Stimulated activated CD4-positive, alpha-beta T cell treated with anti-CD3 and anti-CD28 coated beads, Interleukin-4, amount 100 ng/mL, for 1 hour (primary cell): Measurements from ENCODE around the gene APOBEC3C.
A peak's percentile ranks its signal among the peaks of the same experiment; 100 is the strongest.
"Not testable (repeated sequence)": the region's sequence is repeated elsewhere in the genome, so short reads cannot be mapped to it uniquely, and the experiment has no call there.

Experiments used
- DNase-seq: peaks from one replicate; pipeline ENCODE4 v3.0.0-alpha.2; 2020

Gene APOBEC3C

DNA sequence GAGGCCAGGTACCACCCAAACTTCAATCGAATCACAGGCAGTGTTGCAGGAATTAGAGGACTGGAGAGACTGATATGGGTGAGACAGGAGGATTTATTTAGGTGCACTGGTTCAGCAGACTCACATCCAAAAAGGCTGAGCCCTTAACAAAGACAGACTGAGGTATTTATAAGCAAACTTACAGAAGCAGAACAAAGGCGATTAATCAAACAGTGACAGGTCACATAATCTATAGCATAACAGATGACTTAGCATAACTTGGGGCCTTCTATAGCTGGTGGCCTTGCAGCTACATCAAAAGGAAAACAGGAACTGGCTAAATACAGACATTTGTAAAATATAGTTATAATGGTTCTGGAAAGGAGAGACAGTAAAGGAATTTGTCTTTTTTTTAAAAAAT lies 29.8 kb upstream of the APOBEC3C start:
- no peak for DNase-seq

DNA sequence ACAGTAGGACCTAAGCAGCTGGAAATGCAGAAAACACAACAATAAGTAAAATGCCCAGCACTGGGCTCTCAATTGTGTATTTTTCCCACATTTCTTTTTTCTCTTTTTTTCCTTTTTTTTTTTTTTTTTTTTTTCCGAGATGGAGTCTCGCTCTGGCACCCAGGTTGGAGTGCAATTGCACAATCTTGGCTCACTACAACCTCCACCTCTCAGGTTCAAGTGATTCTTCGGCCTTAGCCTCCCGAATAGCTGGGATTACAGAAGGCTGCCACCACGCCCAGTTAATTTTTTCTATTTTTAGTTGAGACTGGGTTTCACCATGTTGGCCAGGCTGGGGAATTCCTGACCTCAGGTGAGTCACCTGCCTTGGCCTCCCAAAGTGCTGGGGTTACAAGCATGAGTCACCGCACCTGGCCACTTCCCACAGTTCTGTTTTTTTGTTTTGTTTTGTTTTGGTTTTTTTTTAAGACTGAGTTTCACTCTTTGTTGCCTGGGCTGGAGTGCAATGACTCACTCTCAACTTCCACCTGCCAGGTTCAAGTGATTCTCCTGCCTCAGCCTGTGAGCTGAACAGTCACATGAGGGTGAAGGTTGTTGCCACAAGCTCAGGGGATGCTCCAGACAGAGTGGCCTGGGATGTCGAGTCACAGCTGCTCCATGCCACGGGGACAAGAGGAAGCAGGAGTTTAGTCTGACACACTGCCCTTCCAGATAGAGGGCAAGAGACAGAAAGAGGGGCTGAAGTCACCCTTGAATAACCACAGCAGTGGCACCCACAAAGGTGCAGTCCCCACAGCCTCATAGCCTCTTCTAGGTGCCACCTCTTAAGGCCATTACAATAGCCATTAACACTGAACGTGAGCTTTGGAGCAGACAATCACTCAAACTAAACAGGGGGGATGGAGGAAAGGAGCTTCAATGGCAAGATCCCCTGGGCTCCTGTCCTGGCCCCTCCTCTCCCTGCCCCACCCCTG lies 29.0 kb upstream of the APOBEC3C start:
- peak; percentile 81 for DNase-seq

DNA sequence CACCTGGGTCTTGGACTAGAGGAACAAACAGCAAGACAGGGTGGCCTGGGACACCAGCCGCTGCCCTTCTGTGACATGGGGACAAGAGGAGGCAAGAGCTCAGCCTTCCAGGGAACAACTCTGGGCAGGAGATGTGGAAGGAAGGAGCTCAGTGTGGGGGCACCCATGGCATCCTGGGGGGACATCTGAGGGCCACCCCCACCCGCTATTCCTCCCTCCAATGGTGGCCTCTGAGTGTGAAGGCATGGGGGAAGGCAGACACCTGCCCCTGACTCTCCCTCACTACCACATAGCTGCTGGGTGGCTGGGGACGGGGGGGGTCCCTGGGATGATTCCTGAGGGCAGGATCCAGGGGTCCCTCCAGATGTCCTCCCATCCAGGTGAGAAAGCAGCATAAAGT lies 27.4 kb upstream of the APOBEC3C start:
- DNase-seq: no peak

DNA sequence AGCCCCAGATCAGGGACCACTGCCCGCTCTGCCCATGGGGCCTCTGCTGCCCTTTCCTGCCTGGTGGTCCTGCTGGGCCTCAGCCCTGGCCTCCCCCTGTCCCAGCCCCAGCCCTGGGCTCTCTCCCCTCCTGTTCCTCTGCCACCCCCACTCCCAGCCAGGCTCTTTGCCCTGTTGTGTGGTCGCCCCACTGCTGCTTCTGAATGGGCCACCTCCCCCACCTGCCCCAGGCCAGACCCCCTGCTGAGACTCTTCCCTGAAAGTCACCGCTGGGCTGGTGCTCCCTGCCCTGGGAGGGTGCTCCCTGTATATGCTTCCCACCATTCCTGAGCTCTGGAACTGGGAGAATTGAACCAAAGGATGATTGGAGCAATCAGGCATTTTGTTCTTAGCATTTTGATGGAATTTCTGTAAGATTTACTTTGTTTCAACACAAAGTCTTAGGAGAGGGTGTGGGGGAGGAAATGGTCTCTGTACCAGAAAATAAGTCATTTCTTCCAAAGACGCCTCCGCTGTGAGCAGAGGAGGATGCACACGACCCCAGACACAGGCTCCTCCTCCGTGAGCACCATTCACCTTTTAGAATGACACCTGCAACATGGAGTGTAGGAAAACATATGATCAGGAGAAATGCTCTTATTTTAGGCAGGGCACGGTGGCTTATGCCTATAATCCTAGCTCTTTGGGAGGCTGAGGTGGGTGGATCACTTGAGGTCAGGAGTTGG lies 26.7 kb upstream of the APOBEC3C start:
- DNase-seq: peak; percentile 31

DNA sequence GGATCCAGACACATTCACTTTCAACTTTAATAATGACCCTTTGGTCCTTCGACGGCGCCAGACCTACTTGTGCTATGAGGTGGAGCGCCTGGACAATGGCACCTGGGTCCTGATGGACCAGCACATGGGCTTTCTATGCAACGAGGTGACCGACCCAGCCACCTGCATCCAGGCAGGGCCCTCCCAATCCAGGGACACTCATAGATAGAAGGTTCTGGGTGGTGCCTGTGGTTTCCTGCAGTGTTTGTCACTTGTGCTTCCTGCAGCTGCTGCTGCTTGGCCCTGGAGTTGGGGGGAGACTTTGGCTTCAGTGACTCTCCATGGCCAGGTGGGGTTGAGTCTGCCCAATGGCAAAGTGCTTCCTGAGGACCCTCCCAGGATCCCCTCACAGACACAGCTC lies 24.6 kb upstream of the APOBEC3C start:
- DNase-seq: no peak

DNA sequence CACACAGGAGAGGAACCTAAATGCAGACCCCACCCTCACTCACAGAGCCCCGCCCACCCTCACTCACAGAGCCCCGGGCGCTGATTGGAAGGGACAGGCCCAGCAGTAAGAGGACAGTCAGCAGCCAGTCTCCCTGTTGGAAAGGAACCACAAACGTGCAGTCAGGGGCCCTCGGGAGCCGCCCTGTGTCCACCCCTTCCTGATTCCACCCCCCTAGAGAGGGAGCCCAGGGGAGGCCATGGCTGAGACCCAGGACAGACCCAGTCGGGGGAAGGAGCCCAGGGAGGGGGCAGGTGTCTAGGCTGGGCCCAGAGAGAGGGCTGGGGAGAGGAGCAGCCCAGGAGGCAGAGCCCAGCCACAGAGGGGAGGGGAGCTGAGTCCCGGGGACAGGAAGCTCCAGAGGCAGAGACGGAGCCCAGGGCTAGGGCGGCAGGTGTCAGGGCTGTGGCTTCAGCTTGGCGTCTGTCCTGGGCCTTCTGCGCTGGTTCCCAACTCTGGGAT lies 21.1 kb upstream of the APOBEC3C start:
- not testable (repeated sequence) for DNase-seq

DNA sequence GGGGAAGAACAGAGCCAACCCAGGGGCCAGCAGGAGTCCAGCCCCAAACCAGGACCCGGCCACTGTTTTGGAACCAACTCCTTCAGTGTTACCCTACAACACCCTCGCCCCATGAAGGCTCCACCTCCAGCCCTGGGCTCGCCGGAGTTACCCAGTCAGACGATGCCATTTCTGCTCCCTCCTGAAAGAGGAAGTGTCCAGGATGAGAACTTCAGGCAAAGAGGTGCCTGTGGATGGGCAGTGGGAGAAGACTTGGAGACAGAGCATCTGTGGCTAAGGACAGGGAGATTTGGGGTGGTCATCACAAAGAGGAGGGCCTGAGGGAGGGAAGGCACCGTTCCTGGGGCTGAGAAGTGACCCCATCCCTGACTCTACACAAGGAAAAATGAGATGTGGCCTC lies 18.0 kb upstream of the APOBEC3C start:
- no peak for DNase-seq

DNA sequence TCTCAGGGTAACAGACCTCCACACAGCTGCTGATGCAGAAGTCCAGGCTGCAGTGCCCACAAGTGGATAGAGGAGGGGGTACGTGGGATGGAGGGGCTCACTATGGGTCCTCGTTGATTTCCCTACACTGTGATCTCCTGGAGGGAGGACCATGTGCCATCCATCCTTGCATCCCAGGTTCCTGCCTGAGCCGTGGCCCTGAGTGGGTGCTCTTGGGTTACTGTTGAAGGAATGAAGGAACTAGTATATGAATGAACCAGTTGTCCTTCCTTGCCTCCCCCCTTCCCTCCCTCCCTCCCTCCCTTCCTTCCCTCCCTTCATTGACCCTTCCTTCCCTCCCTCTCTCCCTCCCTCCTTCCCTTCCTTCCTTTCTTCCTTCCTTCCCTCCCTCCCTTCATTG lies 16.5 kb upstream of the APOBEC3C start:
- DNase-seq: no peak

DNA sequence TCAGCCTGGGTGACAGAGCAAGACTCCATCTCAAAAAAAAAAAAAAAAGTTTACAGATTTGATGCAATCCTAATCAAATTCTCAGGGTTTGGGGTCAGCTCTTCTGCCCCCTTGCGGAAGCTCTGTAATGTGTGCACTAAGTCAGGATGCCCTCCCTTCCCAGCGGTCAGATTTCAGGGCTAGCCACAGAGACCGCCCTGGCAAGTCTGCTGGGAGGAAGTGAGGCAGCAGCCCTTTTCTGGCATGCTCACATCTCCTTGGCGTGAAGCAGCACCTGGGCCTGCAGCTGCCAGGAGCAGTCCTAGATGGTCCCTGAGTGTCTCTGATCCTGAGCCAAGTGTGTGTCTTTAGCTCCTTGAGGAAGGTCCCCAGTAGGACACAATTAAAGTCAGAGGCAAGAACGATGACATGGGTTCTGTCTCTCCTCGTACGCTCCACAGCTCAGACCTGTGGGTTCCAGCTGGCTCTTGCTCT lies 10.9 kb upstream of the APOBEC3C start:
- peak; percentile 68 for DNase-seq

DNA sequence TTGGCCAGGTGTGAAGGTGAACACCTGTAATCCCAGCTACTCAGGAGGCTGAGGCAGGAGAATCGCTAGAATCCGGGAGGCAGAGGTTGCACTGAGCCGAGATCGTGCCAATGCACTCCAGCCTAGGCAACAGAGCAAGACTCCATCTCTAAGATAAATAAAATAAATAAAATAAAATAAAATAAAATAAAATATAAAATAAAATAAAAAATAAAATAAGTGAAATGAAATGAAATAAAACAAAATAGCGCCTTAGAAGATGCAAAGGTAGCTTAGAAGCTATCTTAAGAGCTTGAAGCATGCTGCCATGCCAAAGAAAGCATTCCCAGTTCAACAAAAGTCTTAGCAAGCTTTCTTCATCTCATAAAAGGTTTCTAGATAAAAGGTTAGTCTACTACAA lies 6.9 kb upstream of the APOBEC3C start:
- DNase-seq: no peak

DNA sequence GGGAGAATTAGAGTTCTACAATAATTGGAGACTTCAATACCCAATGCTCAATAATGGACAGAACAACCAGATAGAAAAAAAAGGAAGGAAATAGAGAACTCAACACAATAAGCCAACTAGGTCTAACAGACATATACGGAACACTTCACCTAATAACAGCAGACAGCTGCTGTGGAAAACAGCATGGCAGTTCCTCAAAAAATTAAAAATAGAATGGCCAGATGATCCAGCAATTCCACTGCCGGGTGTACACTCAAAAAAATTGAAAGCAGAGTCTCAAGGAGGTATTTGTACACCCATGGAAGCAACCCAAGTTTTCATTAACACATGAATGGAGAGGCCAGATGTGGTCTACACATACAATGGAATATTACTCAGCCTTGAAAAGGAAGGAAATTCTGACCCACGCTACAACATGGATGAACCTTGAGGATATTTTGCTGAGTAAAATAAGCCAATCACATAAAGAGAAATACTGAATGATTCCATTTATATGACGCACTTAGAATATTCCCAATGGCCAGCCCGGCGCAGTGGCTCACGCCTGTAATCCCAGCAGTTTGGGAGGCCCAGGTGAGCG lies 5.7 kb upstream of the APOBEC3C start:
- DNase-seq: not testable (repeated sequence)

DNA sequence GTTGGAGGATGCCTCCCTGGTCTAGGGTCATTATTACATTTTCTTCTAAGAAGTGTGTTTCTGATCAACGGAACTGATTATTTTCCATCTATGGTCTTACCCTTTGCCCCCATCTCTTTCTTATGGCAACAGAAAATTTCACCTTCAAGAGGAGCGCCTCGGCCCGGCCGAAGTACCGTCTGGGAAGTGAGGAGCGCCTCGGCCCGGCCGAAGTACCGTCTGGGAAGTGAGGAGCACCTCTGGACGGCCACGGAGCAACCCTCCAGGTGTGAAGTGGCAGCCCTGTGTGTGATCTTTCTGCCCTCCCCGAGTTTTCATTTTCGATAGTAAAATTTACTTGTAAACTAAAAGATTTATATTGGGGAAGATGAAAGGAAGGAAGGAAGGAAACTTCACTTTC lies 3.1 kb upstream of the APOBEC3C start:
- DNase-seq: no peak

DNA sequence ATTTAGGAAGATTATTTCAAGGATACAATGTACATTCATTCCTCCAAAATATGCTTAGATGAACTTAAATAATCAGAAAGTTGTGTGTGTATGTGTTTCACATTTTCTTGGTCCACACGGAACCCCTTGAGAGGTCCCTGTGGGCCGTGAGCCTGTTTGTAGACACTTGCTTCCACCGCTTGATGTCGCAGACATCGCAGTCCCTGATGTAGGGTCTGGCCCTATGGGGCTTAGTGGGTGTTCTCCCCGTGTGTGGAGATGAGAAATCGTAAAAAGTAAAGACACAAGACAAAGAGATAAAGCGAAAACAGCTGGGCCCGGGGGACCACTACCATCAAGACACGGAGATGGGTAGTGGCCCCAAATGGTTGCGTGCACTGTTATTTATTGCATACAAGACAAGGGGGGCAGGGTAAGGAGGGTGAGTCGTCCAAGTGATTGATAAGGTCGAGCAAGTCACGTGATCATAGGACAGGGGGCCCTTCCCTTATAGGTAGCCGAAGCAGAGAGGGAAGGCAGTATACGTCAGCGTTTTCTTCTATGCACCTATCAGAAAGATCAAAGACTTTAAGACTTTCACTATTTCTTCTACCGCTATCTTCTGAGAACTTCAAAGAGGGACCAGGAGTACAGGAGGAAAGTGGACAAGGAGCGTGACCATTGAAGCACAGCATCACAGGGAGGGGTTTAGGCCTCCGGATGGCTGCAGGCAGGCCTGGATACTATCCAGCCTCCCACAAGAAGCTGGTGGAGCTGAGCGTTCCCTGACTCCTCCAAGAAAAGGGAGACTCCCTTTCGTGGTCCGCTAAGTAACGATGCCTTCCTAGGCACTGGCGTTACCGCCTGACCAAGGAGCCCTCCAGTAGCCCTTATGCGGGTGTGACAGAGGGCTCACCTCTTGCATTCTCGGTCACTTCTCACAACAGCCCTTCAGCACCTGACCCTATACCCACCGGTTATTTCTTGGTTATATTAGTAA lies 1.2 kb upstream of the APOBEC3C start:
- no peak for DNase-seq

DNA sequence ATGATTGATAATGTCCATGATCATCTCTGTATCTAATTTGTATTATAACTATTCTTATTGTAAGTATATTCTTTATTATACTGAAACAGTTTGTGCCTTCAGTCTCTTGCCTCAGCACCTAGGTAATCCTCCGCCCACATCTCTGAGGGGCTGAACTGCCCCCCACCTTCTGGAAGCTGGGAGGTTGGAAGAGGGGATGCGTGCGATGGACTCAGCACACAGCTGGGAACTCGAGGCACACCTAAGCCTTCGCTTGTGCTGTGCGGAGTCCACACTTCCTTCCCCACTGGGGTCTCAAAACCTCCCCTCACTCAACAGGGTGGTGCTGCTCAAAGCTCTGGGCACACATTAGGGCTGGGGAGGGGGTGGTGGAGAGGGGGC lies 506 bp upstream of the APOBEC3C start:
- DNase-seq: not testable (repeated sequence)

DNA sequence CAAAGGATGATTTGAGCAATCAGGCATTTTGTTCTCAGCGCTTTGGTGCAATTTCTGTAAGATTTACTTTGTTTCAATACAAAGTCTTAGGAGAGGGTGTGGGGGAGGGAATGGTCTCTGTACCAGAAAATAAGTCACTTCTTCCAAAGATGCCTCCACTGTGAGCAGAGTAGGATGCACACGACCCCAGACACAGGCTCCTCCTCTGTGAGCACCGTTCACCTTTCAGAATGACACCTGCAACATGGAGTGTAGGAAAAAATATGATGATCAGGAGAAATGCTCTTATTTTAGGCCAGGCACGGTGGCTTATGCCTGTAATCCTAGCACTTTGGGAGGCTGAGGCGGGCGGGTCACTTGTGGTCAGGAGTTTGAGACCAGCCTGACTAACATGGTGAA lies 665 bp downstream of the APOBEC3C start:
- not testable (repeated sequence) for DNase-seq

DNA sequence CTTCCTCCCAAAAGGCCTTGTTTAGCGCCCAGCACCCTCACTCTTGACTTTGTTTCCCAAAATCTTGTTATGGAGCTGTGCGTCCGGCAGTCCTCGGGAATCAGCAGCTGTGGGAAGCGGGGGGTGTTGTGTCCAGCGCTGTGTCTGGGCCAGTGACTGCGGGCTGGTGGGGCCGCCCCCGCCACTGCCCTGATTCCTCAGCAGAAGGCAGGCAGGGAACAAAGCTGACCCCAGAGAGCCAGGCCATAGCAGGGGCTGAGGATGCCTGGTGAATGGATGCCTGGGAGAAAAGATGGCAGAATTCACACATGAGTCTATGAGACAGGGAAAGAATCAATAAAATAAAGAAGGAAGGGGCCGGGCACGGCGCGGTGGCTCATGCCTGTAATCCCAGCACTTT lies 2.5 kb downstream of the APOBEC3C start:
- no peak for DNase-seq

DNA sequence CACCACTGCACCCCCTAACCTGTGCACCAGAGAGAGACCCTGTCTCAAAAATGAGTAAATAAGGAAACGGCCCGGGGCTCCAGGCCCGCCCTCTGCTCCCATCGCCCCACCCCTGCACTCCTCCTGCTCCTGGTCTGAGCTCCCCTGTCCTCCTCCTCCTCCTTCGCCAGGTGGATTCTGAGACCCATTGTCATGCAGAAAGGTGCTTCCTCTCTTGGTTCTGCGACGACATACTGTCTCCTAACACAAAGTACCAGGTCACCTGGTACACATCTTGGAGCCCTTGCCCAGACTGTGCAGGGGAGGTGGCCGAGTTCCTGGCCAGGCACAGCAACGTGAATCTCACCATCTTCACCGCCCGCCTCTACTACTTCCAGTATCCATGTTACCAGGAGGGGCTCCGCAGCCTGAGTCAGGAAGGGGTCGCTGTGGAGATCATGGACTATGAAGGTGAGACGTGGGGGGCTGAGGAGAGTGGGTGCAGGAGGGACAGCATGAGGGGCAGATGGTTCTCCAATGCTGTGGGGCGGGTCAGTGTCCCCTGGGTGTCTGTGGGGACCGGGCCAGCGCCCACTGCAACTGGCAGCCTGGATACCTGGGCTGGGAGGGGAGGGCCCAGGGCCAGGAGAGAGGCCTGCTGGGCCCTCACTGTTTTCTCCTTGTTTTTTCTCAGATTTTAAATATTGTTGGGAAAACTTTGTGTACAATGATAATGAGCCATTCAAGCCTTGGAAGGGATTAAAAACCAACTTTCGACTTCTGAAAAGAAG lies 3.7 kb downstream of the APOBEC3C start:
- no peak for DNase-seq

DNA sequence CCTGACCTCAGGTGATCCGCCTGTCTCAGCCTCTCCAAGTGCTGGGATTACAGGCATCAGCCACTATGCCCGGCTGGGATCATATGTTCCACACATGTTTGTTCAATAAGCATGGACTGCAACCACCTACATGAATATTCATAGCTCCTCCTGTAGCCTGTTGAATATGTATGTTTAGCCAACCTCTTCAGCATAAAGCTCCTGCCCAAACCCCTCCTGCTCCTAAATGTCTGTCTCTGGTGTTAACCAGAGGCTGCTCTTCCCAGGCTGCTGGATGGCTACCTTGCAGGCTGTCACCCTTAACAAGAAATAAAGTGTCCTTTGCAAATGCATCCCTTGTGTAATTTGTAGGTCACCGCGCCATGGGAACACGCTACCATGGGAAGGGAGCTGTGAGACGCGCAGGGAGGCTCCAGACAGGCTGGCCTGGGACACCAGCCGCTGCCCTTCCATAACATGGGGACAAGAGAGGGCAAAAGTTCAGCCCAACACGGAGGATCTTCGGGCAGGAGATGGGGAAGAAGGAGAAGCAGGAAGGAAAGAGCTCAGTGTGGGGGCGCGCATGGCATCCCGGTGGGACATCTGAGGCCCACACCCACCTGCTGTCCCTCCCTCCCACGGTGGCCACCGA lies 6.1 kb downstream of the APOBEC3C start:
- not testable (repeated sequence) for DNase-seq

DNA sequence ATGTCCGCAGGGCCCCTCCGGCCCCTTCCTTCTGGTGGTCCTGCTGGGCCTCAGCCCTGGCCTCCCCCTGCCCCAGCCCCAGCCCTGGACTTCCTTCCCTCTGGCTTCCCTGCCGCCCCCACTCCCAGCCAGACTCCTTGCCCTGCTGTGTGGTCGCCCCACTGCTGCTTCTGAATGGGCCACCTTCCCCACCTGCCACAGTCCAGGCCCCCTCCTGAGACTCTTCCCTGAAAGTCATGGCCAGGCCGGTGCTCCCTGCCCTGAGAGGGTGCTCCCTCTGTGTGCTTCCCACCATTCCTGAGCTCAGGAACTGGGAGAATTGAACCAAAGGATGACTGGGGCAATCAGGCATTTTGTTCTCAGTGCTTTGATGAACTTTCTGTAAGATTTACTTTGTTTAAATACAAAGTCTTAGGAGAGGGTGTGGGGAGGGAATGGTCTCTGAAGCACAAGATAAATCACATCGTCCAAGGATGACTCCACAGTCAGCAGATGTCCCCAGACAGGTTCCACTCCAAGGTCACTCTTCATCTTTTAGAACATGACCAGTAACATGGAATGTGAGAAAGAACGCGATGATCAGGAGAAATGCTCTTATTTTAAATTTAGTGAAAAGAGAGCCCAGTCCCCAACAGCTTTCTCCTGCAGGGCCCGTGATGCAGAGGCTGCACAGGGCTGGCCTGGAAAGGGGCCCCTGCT lies 7.6 kb downstream of the APOBEC3C start:
- no peak for DNase-seq
